HG02571 (cell line): Measurements from ENCODE around the gene GNA12.

Experiments used
- ATAC-seq: cut with Tn5 transposase; IDR thresholded peaks from one replicate; pipeline ENCODE4 v1.9.1; 2021; ENCODE audit warnings: mild to moderate bottlenecking, moderate library complexity; ENCODE audit not compliant: unreplicated experiment

The GNA12 gene, protein sequence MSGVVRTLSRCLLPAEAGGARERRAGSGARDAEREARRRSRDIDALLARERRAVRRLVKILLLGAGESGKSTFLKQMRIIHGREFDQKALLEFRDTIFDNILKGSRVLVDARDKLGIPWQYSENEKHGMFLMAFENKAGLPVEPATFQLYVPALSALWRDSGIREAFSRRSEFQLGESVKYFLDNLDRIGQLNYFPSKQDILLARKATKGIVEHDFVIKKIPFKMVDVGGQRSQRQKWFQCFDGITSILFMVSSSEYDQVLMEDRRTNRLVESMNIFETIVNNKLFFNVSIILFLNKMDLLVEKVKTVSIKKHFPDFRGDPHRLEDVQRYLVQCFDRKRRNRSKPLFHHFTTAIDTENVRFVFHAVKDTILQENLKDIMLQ

DNA sequence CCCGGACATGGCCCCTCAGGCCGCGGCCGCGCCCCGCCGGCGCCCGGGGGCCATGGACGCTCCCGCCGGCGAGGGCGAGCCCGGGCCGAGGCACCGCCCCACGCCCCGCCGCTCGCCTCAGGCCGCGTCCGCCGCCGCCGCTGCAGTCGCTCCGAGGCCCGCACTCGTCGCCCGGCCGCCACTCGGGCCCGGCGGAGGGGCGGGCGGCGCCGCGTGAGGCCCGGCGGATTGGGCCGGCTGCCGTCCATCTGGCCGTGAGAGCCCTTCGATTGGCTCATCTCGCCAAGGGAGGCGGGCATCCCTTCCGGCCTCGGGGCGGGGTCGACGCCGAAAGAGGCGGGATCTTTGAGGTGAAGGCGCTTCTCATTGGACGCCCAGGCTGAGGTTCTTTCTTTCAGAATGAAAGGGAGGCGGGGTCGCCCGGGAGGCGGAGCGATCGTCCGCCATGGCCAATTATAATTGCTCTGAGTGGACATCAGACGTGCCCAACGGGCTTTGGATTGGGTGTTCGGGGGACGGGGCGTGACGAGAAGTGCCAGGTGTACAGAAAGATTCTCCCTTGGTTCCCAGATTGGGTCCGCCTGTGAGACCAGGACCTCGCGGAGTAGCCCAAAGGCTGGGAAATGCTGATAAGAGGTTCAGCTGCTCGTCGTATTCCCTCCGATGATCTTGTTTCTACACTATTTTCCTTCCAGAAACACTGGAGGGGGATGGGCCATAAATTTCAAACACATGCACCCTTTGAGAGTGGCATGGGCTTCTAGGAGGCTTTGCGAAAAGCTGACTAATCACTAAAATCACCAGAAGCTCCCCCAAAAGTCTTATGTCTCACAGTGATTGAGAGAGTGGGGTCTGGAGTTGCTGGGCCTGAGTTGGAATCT, at the start of gene GNA12:
GNA12 (minus strand) TSS at position 156 of the 881 bp plus-strand sequence; CDS start at position 9, 147 bp downstream.
- peak; percentile 95 for ATAC-seq

DNA sequence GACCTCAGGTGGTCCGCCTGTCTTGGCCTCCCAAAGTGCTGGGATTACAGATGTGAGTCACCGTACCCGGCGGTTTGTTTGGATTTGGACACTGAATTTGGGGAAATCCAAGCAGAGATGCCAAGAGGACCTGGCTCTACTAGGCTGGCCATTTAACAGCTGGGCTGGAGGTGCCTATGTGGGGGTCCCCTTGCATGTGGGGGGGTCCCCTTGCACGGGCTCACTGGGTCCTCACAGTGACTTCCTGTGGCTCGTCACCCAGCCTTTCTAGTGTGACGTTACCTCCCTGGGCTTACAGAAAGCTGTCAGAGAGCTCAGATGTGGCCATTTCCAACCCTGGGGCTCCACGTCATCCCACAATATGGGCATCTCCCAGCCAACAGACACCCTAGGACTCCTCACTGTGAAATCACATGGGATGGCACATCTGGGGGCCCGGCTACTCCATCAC, 49.3 kb upstream of the GNA12 start:
- no peak for ATAC-seq

DNA sequence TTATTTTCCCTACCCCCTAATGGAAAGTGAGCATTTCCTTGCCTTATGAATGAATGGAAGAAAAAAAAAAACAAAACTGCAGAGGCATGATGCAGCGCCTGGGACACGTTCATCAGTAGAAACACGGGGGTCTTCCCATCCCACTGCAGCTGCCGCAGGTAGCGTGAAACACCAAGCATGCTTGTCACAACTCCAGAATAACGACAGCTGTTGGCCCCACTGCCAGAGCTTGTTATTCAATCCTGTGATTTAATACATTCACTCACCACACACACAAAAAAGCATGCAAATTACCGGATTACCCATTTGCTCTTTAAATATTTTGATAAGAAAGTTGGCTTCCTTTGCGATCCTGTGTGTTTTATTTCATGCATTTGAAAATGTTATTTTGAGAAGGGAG, 48.4 kb upstream of the GNA12 start:
- ATAC-seq: no peak

DNA sequence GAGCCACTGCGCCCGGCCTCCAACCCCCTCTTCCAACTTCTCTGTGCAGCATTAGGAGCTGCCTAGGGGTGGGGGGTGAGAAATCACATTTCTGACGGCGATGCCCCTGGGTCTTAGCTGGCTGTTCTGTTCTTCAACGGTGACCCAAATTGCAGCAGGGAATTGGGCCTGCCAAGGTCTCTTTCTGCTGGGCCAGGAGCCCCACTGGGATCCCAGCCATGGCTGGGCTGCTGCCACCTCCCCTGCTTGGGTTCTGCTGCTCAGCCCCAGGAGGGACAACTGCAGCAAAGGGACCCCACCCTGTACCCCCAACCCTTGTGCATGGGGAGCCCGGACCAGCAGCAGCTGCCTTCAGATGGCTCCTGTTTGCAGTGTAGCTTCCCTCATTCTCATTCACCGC, 43.7 kb upstream of the GNA12 start:
- ATAC-seq: no peak

DNA sequence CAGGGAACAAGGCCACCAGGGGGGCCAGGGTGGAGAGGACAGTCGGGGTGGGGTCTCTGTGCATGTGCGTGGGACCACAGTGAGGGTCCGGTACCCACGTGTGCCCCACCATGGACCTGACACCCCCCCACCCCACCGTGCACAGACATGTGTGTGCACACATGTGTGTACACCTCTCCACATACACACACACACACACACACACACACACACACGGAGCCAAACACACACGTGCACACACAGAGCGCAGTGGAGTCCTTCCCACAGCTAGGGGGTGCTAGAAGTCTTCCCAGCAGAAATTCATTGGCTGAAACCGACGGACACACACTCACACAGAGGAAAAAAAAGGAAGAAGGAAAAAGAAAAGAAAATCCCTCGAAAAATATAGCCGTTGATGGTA, 42.8 kb upstream of the GNA12 start:
- no peak for ATAC-seq

DNA sequence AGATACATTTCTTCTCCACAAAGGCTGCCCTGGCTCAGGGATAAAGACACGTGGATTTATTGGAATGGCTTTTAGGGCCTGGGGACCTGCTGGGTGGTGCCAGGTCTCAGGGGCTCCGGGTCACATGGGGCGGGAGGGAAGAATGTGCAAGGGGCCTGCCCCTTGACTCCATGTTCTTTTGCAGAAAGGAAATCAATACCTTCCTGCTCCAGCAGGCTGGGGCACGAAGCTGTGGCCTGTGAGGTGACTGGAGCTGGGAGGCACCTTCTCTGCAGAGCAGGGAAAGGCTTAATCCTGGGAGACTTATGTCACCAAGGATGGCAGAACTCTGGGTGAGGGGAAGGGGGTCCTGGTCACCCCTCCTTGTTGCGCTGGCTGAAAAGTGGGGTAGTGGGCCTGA, 42.3 kb upstream of the GNA12 start:
- no peak for ATAC-seq

DNA sequence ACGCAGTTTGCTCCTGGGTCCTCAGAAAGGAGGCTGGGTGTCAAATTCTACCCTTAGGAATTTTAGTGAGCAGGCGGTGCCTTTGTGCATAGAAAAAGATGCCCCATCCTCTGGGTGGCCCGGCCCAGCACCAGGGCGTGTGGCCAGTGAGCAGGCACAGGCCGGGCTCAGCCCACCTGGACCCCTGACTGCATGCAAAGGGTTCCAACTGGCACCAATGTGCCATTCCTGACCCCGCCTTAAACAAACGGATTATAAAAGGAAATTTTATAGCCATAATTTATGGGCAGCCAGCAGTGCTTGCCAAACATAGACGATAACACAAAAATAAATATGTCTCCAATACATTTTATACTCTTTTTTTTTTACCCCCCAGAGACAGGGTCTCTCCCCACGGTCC, 40.1 kb upstream of the GNA12 start:
- no peak for ATAC-seq

DNA sequence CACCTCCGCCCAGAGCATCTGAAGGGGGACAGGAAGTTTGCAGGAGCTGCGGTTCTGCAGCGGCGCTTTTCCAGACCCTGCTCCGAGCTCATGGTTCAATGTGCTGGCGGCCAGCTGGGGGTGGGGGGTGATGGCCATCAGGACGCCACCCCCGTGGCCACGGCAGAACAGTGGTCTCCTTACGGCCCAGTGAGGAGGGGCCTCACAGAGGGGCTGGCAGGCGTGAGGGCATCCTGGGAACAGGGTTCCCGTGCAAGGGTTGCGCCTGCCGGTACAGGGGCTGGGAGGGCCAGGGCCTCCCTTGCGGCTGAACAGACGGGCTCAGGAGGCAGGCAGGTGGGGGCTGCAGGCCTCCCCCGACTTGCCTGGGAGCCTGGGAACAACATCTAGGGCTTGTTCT, 39.0 kb upstream of the GNA12 start:
- no peak for ATAC-seq

DNA sequence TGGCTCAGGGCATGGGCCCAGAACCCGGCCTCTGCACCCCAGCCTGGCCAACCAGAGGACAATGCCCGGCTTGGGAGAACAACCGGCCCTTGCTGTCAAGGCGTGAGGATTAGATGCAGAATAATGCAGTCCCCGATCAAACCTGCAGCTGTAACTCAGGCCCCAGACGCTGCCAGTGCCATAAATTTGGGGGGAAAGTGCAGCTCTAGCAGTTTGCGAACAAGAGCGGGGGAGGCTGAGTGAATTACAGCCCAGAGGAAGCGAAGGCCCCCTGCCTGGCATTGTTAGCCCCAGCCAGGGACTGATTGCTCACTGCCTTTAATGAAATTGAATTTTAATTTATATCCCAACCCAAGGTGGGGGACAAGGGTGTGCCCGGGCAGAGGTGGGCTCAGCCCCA, 38.0 kb upstream of the GNA12 start:
- no peak for ATAC-seq

DNA sequence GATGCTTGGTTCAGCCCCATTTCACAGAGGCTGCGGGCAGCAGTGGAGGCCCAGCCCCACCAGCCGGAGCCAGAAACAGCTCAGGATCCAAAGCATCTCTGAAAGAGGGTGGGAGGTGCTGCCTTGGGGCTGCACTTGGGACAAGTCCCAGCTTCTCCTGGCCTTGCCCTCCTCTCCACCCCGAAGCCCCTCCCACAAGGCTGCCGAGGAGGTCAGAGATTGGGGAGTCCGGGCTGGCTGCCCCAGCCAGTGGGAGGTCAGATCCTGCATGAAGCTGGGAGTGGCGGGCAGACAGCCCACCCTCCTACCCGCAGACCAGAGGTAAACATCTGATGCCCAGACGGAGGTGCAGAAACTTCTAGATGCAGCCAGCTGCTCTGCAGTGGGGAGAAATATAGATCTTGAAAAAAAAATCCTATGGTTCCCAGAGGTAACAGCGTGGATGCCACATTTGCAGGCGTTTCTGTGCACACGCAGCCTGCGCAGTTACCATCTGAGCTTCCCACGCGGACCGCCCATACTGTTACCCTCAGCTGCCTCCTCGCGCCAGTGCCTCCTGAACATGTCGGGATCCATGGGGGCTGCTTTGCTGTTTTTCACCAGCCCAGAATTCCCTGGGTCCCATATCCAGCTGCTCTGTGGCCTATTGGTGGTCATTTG, 36.9 kb upstream of the GNA12 start:
- ATAC-seq: no peak

DNA sequence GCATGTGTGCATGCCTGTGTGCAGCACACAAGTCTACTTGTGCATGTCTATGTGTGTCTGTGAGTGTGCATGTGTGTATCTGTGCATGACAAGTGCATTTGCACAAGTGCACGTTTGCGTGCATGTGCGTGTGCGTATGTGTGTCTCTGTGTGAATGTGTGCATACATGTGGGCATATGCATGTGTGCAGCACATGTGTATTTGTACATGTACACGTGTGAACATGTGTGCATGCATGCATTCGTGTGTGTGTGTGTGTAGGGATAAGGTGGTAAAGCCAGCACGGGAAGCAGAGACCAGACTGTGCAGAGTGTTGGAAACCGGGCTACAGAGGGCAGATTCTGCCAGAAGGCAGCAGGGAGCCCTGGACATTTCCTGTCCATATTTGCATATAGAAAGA, 35.9 kb upstream of the GNA12 start:
- no peak for ATAC-seq

DNA sequence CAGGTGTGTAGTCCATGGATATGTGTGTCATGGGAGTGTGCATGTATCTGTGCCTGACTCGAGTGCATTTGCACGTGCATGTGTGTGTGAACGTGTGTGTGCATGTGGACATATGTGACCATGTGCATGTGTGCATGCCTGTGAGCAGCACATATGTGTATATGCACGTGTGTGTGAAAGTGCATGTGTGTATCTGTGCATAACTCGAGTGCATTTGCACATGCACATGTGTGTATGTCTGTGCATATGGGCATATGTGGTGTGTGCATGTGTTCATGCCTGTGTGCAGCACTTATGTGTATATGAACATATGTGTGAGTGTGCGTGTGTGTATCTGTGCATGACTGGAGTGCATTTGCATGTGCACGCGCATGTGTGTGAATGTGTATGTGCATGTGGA, 35.2 kb upstream of the GNA12 start:
- ATAC-seq: no peak

DNA sequence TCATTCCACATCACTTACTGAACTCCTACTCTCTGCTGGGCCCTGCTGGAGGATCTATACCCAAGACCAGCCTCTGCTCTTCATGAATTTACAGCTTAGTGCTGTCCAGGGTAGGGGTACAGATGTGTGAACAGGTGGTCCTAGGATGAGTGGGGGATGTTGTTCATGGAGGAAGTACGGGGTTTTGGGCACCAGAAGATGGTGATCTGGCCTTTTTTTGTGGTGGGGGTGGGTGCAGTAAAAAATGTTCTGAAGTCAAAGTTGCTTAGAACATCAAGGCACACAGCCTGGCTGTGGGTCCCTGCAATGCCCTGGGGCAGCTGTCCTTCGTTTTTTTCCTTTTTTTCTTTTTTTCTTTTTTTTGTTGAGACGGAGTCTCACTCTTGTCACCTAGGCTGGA, 34.2 kb upstream of the GNA12 start:
- ATAC-seq: no peak

DNA sequence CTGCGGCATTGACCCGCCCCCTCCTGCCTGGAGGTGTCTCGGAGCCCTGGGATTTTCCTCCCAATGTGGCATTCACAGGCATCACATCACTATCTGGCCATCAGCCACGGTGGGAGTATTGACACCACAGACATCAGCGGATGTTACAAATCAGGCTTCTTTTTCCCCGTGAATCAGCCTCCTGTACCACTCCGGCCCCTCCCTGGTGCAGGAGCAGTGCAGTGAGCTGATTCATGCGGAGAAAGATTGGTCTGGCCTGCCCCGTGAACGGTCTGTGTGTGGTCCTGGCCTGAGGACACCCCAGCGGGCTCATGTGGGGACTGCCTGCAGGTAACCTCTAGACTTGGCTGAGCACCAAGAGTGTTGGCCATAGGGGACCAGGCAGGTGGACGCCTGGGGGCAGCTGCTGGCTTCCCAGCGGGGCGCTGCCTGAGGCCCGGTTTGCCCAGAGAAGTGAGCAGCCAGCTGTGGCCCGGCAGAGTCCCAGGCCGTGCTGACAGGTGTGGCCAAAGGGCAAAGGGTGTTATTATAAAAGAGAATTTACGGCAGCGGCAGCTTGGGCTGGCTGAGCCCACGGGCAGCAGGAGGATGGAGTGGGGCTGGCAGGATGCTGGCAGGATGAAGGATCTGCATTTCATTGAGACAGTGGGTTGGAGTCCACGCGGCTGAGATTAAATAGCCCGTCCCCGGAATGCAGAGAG, 32.1 kb upstream of the GNA12 start:
- no peak for ATAC-seq

DNA sequence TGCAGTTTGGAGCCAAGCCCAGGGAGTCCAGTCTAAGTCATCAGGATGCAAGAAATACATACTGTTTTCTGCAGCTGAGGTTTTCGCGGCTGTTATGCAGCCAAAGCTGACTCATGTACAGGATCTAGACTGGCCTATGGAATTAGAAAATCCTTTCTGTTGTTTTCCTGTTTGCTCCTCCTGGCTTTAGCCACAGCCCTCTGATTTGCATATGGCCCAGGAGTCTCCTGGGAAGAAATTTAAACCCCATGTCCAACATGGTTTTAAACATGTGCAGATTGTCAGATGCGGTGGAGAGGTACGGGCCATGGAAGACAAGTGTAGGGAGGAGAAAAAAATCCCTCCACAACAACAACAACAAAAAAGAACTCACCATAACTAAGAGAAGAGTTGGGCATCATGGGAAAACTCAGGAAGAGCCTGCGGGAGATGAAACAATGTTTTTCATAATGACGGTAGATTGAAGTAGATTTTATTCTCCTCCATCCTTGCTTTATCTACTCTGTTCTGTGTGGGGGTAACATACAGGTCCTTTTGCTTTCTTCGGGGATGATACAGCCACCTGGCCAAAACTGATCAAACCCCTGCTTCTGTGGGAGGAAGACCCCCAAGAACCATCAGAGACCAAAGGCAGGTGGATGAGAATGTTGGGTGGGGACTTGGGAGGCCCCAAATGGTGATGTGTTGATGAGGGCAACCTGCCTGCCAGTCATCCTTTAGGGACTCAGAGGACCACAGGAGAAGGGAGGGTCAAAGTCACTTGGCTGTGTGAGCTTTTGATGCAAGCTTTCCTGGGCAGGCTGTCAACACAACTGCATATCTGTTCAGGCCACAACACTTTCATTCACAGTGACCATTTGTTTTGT, 29.8 kb upstream of the GNA12 start:
- no peak for ATAC-seq

DNA sequence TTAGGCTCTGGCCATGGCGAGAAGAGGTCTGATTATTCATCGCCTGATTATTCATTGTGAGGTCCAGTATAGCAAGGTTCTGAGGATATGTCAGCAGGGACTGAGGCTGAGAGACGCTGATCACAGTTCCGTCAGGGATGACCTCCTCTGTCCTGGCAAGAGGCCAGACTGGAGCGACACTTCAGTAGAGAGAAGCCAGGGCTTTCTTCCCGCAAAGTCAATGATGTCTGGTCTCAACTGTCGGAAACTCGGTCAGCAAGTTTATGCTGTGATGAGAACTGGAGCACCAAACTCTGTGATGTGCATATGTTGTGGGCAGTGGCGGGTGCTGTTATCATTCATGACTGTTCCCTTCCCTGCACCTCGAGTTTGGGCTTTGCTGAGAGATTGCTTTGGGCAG, 29.0 kb upstream of the GNA12 start:
- no peak for ATAC-seq

DNA sequence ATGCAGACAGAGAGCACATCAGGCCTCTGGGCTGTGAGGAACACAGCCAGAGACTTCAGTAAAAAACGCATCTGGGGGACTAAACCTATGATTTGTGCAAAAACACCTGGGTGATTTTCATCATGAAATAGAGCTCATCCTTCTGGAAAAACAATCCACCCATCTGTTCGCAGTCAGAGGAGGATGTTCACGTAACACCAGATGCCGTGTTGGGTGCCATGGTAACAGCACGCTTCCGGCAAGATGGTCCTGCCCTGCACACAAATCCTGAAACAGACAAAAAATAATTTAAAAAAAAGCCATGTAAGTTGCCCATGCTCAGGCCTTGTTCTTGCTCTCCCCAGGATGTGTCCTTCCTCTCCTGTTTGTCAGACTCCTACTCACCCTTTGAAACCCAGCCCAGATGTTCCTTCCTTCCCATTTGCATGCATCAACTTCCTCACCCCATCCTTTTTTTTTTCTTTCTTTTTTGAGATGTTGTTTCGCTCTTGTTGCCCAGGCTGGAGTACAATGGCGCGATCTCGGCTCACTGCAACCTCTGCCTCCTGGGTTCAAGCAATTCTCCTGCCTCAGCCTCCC, 28.3 kb upstream of the GNA12 start:
- no peak for ATAC-seq

DNA sequence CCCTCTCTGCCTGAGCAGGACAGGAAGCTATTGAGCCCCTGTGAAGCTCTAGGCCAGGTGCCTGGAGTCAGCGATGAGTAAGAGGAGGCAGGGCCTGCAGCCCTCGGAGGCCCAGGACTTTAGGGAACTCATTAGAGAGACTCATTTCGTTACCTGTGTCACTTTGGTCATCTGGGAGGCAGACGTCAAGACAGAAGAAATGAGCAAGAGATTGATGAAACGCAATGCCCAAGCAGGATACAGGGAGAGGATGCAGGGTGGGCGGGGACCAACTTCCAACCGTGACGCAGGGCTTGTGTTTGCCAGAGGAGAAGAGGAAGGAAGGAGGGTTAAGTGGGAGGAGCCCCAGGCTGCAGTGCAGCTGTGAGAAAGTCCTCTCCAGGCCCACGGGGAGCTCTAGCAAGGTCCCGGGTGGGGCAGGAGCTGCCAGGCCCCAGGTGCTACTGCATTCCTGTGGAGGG, 26.4 kb upstream of the GNA12 start:
- ATAC-seq: no peak

DNA sequence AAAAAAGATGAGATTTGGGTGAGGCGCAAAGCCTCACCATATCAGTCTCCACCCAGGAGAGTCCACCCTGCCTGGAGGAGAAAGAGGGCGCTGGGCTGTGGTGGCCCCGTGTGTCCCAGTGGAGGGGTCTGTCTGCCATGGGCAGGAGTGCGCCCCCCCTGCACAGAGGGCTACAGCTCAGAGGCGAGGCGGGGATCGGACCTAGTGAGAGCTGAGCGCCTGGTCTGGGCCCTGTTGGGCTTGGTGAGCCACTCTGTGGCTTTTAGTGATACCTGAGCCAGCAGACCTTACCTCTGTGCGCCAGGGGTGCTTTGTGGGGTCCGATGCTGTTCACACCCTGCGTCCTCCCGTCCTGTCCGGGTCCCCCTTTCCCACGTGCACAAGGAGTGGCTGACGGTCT, 25.9 kb upstream of the GNA12 start:
- no peak for ATAC-seq

DNA sequence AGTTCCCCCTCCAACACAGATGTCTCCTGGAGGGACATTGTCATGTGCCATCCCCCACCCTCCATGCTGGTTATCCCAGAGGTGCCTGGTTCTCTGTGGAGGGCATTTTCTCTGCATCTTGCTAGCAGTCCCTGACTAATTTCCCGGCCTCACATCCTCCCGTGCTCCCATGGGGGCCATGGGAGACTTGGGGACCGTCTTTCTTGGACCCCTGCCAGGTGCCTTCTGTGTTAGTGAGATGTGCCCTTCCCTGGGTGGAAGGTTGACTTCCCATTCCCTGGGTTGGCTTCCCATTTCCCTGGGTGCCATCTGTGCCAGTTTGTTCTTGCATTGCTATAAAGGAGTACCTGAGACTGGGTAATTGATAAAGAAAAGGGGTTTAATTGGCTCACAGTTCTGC, 22.5 kb upstream of the GNA12 start:
- ATAC-seq: no peak
